Activated T-cell treated with anti-CD3 and anti-CD28 coated beads for 48 hours (primary cell): Measurements from ENCODE around the gene MYRIP.
"Not testable (repeated sequence)": the region's sequence is repeated elsewhere in the genome, so short reads cannot be mapped to it uniquely, and the experiment has no call there.

ENCODE experiments used
- DNase-seq: peaks from one replicate; pipeline ENCODE4 v3.0.0-alpha.2; 2020; ENCODE audit warnings: low read depth

The MYRIP gene

DNA sequence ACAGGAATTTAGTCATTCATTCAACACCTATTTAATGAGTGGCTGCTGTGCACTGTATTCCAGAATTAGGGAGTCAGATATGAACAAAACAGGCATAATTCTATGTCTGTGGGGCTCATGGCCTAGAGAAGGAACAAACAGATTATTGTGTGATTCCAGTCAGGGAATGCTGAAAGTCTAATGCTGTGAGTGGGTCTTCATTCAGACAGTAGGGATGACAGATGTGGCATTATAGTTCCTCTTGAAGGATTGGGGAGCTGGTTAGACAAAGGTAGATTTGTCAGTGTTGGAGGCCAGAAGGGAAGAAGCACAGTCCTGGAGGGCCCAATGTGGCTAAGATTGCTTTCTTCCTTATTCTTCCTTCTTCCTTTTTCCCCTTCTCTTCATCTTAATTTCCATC, 273.7 kb downstream of the MYRIP start:
- no peak for DNase-seq

GRCh38 chr3:40084424-40084823, 275.0 kb downstream of the MYRIP start:
- DNase-seq: not testable (repeated sequence)

DNA sequence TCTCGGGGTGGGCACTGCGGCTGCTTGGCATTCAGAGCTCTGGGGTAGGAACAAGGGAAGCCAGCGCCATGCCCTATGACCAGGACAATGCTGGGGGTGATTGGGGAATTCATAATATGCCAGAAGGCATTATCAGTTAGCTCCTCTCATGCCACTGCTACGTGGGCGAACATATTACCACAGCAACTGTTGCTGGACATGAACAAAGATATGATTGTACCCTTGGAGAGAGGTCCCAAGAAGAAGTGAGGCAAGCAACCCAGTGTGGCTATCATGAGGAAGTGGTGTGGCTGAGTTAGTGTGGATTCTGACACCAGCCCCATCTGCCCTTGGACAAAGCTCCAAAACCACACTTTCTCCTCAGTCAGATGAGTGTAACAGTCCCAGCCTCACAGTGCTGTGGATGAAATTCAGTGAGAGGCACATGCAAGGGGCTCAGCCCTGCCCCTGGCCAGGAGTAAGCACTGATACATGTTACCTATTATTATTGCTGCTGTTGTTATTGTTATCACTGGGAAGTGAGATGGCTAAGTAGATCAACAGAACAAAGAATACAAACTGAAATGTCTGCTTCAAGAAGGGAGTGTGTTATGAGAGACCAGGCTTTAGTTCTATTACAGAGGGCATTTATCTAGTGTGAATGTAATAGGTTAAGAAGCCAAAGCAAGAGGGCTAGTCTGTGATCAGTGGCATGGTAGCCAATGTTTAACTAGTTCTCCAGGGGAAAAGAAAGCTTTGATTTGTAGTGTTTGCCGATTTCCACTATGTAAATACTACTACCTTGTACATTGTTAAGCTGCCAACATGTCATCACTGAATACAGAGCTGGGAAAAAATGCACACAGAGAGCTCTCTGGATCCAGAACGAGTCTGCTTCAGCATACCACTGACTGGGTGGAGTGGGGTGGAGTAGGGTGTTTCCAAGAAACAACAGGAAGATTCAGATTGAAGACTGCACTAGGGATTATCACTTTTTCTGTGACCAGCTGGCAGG, 277.8 kb downstream of the MYRIP start:
- DNase-seq: no peak

- DNase-seq: no peak
Measured at GRCh38 chr3:40088527-40089170, 279.2 kb downstream of the MYRIP start.

GRCh38 chr3:40096661-40097111, 287.3 kb downstream of the MYRIP start:
- DNase-seq: no peak

GRCh38 chr3:40097131-40098117, 288.0 kb downstream of the MYRIP start:
- DNase-seq: no peak

- DNase-seq: no peak
Measured at GRCh38 chr3:40098261-40098759, 288.9 kb downstream of the MYRIP start.

DNA sequence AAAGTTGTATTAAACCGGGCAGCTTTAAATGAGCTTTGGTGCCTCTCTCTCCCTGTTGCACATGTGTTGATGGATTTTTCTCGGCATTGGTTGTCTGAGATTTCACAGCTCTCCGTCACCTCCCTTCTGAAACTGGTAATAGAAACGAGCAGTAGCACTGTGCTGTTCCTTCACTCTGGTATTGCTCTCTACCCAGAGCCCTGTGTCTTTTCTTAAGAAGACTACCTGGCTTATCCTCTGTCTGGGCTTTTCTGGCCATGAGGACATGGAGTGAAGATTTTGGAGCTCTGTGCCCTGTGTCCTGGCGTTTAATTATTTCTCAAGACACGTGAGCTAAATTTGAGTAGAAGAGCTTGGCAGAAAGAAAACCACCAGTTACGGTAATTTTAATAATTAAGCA, 290.5 kb downstream of the MYRIP start:
- DNase-seq: no peak

GRCh38 chr3:40102182-40102581, 292.8 kb downstream of the MYRIP start:
- DNase-seq: no peak

- DNase-seq: no peak
Measured at GRCh38 chr3:40103829-40104228, 294.4 kb downstream of the MYRIP start.

GRCh38 chr3:40104441-40104840, 295.0 kb downstream of the MYRIP start:
- DNase-seq: no peak

DNA sequence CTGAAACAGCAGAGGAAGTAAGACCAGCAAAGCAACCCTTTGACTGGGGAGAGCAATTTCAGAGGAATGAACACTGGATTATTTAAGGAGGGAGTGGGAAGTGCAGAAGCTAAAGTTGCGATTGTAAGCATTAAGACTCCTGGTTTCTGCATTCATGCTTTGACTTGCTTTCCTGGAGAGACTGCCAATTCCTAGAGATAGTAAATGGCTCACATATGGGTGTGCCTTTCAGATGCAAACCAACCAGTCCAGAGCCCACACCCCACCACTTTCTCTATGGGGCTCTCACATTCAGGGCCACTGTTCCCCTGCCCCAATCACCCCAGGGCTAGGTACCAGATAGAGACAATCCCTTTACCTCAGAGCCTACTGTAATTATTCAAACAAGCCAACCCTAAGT, 299.2 kb downstream of the MYRIP start:
- no peak for DNase-seq

DNA sequence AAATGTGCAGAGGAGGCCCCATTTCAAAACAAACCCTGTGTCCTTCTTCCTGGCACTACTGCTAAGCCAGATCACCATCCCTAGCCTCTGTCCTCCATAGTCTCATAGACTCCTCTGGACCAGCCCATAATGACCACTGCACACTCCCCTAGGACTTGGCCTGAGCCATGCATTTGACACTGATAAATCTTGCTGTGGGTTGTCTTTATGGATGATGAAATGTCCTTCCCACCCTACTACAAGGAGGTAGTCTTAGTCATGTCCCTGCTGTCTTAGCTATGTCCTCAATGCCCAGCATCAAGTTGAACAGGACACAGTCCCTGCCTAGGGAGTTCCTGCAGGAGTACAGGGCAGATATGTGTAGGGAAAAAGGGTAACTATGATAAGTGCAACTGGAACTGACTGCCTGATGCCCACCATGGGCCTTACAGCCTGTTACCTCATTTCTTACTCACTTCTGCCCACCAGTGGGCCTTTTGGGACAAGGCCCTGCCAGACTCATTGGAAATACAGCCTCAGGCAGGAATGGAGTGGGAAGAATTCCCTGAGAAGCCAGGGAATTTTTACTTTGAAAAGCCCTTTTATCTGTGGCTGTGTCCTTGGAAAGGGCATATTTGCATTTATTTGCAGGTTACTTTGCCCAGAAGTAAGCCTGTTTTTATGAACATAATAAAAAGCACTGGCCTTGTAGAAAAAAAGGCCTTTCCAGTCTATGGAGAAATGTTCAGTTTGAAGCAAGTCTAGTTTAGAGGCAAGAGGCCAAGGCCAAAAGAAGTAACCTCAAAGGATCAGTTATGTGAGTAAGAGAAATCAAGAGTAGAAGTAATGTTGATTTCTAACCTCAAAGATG, 300.5 kb downstream of the MYRIP start:
- no peak for DNase-seq

DNA sequence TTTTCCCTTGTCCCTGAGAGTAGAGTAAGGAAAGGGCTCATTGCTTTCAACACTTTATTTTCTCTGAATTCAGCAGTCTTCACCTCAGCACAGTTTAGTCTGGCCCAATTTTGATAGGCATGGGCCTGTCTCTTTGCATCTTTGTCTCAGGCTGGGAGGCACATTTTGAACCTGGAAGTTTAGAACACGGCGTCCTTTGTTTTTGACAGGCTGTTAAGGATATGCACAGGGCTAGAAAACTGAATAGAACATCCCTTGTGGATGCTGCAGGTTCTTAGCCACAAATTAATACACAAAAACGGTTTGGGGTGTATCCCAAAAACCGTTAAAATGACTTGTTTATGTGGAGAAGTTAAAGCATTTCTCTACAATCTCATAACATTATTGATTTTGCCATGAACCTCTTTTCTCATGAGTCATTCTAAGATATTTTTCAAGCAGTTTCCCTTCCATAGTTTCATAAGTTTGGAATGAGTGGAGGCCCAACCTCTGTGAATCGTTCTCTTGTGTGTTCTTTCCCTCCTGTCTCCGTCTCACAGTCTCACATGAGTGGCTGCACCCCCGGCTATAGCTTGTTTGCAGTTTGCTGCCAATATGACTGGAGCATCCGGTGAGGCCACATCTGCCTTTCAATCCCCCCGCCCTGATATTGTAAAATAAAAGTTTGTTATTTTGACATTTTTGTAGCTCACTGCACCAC, 307.2 kb downstream of the MYRIP start:
- DNase-seq: no peak

- DNase-seq: no peak
Measured at GRCh38 chr3:40118091-40118490, 308.7 kb downstream of the MYRIP start.

DNA sequence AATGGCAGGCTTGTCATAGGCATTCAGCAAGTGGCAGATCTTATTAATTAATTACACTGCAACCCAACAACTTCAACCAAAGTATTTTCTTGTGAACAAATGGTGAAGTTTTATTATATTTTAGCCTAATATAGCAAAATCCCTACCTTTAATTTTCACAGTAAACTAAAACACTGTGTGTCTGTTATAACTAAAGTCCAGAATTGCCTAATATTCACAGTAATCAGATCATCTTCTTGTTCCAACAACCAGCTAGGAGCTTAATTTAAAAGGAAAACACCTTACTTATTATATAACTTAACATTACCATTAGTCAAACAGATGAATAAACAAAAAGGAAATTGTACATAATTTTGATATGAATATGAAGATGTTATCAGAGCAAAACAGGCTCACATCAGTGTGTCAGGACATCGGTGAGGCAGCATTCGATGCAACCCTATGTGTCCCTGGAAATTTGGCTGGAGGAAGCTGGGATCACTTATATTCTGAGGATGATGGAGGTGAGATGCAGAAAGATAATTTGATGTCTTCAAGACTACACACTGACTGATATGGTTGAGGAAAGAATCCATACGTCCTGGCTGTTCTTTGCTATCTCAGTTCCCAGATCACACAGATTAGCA, 310.8 kb downstream of the MYRIP start:
- DNase-seq: no peak

DNA sequence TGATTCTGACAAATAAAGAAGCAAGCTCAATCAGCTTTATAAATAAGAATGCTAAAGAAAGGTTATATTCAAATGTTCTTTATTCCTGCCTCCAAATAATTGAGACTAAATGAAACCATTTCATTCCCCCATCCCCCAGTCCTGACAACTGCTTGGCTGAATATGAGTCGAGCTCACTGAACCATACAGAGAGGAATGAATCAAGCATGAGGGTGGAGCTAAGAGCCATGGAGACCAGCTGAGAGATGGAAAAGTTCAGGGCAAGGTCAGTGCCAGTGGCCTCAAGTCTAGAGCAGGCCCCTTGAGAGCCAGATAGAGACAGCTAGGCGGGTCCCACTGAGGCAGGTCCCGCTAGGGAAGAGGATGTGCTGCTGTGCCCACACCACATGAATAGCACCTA, 311.4 kb downstream of the MYRIP start:
- DNase-seq: no peak

GRCh38 chr3:40124918-40125317, 315.5 kb downstream of the MYRIP start:
- no peak for DNase-seq

DNA sequence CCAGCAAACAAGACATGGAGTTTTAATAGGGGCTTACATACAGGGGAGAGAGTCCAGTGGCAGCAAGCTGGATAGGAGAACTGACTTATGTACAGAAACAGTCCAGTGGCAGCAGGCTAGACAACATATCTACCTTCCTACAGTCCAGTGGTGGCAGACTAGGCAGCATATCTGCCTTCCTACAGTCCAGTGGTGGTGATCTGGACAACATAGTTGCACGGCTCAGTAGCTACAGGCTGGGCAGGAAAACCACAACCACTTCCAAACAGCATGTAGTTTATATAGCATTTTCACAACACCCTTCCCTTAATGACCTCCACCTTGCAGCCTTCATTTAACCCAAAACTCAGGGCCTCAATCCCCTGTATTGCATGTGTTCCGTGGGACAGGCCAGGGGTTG, 318.8 kb downstream of the MYRIP start:
- DNase-seq: no peak

GRCh38 chr3:40129510-40129909, 320.1 kb downstream of the MYRIP start:
- no peak for DNase-seq
